ENCODE data around the gene TAAR8.
"Not testable (repeated sequence)": the region's sequence is repeated elsewhere in the genome, so short reads cannot be mapped to it uniquely, and the experiment has no call there.

TAAR8 gene, protein sequence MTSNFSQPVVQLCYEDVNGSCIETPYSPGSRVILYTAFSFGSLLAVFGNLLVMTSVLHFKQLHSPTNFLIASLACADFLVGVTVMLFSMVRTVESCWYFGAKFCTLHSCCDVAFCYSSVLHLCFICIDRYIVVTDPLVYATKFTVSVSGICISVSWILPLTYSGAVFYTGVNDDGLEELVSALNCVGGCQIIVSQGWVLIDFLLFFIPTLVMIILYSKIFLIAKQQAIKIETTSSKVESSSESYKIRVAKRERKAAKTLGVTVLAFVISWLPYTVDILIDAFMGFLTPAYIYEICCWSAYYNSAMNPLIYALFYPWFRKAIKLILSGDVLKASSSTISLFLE

GRCh38 chr6:132552372-132552771 is at the start of gene TAAR8:
Gene TAAR8 (plus strand): TSS chr6:132552672. CDS start chr6:132552693, 21 bp downstream.
- DNase-seq: no peak

DNA sequence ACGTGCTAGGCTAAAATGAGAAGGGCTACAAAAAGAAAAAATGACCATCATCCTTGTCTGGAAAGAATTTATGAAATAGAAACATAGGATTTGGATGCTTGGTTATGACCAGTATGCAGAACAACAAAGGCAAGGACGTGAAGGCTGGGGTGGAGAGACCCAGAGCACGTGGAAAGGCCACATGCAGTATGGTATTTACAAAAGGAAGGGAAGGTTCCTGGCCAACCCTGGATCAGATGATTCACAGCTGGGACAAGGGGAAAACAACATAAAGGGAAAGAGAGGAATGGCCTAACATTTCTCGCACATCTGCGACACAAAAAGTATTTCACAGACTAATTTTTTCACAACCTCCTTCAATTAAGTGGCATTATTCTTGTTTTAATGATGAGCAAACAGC is 47.7 kb upstream of the TAAR8 start:
- no peak for DNase-seq

DNA sequence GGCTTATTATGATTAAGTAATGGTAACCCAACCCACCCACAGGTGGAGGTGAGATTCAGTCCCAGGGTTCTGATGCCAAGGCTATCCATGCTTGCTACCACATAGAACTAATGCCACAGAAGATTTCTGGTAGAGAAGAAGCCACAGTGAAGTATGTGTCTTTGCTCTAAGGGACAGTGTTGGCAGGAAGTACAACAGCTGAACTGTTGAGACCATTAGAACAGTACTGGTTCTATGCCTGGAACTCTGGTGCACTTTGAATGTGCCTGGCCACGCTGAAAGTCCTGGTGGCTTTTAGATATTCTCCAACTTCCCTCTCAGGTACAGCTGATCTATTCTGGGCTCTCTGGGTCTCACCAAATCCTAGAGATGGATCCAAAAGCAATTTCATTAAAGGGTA is 47.3 kb upstream of the TAAR8 start:
- DNase-seq: no peak

DNA sequence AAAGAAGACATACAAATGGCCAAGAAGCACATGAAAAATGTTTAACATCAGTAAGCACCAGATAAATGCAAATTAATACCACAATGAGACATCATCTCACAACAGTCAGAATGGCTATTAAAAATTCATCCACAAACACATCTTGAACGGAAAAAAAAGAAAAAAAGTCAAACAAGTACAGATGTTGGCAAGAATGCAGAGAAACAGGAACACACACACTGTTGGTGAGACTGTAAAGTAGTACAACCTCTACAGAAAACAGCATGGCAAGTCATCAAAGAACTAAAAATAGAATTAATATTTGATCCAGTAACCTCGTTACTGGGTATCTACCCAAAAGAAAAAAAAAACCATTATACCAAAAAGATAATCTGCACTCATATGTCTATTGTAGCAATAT is 46.0 kb upstream of the TAAR8 start:
- DNase-seq: no peak

DNA sequence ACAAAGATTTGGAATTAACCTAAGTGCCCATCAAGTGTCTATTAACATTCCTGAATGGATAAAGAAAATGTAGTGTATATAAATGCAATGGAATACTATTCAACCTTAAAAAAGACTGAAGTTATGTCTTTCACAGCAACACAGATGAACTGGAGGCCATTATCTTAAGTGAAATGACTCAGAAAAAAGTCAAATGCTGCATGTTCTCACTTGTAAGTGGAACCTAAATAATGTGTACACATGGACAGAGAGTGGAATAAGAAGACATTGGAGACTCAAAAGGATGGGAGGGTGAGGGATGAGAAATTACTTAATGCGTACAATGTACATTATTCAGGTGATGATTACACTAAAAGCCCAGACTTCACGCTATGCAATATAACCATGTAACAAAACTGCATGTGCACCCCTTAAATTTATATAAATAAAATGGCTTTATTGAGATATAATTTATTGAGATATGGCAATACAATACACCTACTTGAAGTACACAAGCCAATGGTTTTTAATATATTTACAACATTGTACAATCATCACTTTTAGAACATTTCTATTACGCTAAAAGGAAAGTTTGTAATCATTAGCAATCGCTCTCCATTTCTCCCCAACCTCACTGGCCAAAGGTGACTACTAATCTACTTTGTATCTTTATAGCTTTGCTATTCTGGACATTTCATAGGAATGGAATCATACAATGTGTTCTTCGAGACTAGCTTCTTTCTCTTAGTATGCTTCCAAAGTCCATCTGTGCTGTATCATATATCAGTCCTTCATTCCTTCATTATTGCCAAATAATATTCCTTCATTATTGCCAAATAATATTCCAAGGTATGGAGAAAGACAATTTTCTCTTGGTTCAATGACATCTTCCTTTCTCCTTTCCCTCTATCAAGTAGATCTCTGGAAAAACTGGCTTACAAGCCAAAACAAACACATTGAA is 45.3 kb upstream of the TAAR8 start:
- DNase-seq: no peak

GRCh38 chr6:132511210-132511830 is 41.2 kb upstream of the TAAR8 start:
- no peak for DNase-seq

DNA sequence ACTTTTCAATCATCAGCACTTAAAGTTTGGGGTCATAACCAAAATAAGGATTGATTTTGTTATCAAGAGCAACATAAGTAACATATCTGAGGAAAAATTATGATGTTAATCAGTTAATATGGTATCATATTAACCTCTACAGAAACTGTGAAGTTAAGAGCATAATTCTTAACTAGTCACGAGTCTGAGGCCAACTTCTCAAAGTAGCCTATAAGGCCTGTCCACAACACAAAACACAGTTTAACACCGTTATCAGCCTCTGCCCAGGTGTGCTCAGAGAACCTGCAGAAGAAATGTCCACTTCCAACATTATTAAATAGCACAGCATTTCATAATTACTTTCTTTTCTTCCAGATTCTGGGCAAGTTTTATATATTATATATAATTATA is 40.6 kb upstream of the TAAR8 start:
- no peak for DNase-seq

DNA sequence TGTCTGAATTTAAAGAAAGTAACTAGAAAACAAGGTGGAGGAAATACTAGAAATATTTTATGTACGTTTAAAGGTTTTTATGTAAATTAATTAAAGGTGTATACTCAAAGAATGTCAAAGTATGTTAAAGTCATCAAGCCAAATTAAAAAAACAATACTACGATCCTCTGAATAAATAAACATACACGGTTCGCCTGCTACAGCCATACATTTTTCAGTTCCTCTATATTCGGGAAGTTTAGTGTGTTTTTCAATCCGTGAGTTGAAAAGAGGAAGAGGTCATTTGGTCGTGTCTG is 40.2 kb upstream of the TAAR8 start:
- no peak for DNase-seq

DNA sequence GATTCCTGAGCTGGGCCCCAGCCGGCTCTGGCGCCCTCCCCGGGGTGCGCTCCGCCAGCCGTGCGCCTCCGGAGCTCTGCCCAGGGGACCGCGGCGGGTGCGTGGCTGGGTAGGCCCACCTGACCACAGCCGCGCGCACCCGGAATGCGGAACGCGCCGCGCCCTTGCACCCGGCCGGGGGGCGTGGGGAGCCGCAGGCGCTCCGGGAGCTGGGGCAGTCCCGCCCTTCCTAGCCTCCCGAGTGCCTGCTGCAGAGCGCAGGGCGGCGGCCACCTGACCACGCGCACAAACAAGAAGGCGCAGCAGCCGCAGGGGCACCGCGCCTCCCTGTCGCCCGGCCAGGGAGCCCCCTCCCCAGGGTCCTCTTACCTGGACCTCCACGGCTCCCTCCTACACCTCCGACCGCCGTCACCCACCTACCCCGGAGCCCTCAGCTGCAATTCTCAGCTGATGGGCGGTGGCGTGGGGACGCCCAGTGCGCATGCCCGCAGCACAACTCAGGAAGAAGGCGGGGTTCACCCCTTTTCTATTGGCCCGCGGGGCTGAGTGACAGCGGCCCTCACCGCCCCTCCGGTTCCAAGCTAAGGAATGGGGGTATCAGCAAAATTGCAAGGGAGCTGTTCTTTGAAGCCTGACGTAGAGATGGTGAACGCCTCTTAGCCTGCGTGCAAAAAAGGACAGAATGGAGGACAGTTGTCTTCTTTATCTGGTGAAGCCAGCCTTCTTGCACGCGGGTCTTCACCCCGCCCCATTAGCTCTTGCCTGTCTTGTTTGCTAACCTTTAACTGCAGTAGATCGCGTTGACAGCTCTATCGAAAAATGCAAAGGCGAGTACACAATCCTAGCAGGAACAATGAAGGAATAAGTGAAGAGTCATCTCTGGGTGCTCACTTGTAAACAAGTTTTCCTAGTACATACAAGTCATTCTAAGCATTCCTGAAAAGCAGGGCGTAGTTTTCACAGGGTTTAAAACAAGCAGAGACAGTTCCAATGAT is 39.5 kb upstream of the TAAR8 start, which contains the start of gene STX7:
STX7 (minus strand) TSS at position 479 of the 995 bp plus-strand sequence. CDS start 9,586 bp downstream, outside the sequence.
- DNase-seq: peak; percentile 88

DNA sequence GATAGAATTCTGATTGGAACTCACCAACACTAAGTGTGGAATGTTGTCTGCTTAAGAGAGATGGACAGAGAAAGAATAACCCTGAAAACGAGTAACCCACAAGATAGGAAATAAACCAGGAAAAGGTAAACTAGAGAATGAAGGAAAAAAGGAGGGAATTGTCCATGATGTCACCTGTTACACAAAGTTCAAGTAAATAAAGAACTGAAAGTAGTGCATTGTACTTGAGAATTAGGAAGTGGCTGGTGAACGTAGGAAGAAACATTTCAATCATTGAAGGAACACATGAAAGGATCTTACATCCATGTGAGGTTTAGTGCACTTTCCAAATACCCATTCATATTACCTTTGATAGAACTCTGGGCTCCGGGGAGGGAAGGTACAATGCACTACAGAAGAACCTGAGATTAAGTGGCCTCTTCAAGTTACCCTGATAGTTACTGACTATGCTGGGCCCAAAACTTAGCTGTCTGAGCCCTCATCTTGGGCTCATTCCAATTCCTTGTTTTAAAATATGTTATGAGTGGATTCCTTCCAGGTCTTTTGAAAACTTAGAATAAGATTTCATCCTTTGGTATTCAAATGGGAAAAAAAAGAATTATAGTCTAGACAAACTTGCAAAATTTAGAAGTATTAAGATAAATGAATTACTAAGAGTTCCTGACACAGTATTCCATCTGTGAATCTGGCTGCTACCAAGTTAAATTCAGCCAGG is 38.5 kb upstream of the TAAR8 start:
- no peak for DNase-seq

DNA sequence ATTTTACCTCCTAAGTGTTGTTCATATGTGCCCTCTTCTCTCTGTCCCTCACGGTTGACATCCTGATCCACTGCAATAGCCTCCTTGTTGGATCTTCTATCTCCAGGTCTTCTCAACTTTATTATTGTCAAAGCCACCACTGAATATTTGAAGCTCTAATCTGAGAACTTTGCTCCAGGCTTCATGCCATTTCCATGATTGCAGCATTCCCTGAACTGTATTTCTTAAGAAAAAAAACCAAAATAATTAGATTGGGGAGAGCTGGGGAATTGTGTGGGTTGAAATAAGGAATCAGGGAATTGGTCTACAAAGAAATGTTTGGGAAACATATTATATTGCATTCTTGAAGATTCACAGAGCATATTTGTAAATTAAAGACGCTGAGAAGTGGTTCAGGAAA is 37.1 kb upstream of the TAAR8 start:
- no peak for DNase-seq

- no peak for DNase-seq
Observed at GRCh38 chr6:132520953-132521352, 31.5 kb upstream of the TAAR8 start.

GRCh38 chr6:132524646-132525045 is 27.8 kb upstream of the TAAR8 start:
- no peak for DNase-seq

- no peak for DNase-seq
Observed at GRCh38 chr6:132525866-132526265, 26.6 kb upstream of the TAAR8 start.

GRCh38 chr6:132526461-132526860 is 26.0 kb upstream of the TAAR8 start:
- no peak for DNase-seq

DNA sequence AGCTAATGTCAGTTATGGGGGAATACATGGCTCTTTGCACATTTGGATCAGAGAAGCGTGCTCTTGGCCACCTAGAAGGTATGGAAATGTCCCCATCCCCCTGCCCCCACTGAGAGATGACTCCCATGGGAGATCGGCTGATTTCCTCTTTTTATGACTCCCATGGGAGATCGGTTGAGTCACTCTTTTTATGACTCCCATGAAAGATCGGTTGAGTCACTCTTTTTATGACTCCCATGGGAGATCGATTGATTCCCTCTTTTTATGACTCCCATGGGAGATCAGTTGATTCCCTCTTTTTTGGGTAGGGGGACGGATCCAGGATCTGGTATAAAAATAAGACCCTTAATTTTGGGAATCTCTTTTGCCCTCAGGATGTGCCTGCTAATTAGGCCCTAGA is 24.7 kb upstream of the TAAR8 start:
- DNase-seq: no peak

- peak; percentile 68 for DNase-seq
Observed at GRCh38 chr6:132530293-132530974, 22.0 kb upstream of the TAAR8 start.

- not testable (repeated sequence) for DNase-seq
Observed at GRCh38 chr6:132534546-132534945, 17.9 kb upstream of the TAAR8 start.

DNA sequence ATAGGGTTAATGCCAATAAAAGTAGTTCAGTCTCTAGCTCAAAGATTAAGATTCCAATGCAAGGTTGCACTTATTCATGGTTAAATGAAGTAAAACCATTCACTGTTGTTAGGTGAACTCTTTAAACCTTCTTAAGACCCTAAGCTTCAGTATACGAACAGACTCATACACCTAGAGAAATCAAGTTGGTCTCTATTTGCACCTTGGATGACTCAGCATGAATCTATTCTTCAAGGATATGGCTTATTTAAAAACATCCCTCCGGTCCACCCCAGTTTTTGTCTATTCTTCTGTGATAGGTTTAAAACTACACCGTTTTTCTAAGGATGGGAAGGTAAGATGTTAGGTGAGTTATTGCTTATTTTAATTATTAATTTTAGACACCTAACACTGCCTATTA is 15.3 kb upstream of the TAAR8 start:
- DNase-seq: no peak

DNA sequence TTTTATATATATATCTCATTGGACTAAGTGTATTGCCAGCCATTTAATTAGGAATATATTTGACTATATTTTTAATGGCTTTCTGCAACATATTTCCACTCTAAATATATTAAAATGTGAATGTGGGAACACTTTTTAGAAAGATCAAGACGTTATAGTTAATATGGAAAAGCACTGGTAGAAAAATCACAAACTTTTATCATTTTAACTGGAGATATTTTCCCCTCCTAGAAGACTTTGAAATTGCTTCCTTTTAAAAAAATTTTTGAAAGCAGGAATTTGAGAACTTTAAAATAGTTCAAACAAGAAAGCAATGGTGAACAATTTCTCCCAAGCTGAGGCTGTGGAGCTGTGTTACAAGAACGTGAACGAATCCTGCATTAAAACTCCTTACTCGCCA is 14.5 kb upstream of the TAAR8 start, which contains the start of gene TAAR9:
TAAR9 (plus strand) TSS at position 301 of the 400 bp plus-strand sequence; CDS start at position 314, 13 bp downstream.
- DNase-seq: no peak

DNA sequence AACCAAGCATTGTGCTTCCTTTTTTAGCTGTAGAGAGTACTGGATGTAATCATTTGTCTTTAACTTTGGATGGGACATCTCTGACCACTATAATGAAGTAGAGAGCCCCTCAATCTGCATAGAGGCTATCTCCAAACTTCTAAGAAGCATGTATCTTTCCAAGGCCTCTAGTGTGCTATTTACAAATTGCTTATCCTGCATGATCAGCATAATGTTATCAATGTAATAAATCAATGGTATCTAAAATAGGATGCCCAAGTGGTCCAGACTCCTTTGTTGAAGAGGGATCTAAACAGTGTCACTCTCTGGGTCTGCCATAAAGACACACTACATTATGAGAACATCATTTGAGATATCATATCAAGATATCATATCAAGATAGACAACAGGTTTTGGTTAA is 7.6 kb upstream of the TAAR8 start:
- DNase-seq: no peak

Measured in CD4-positive, alpha-beta T cell treated with Interleukin-21 for 1 hour (primary cell).